Activated T-cell treated with anti-CD3 and anti-CD28 coated beads for 48 hours (primary cell): ENCODE results near the gene SCRN1.

Experiments used
- DNase-seq: peaks from one replicate; pipeline ENCODE4 v3.0.0-alpha.2; 2020; ENCODE audit warnings: low read depth

SCRN1 gene

DNA sequence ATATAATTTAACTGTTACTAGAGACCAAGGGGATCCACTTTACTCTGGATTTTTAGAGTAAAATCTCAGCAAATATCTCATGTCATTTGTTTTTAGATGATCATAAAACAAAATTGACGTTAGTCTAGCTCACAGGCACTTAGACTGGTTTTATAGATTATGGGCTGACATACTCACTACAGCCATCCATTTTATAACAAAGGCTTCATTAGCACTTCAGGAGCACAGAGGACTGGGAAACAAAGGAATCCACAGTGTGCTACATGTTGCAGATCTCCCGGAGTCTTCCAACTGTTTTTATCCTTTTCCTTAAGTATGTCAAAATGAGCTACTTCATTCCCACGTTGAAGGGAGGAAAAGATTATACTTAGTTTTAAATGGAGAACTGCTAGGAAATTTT lies 15.9 kb upstream of the SCRN1 start:
- no peak for DNase-seq

DNA sequence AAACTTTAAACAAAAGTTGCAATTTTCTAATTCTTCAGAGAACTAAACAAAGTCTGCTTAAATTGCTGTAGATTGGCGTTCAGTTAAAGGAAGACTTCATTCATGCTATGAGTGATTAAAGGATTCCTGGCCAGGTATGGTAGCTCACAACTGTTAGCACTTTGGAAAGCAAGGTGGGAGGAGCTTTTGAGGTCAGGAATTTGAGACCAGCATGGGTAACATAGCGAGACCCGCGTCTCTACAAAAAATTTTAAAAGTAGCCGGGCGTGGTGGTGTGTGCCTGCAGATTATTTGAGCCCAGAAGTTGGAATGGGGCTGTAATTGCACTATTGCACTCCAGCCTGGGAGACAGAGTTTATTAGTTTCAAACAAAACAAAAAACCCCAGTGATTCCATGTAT lies 13.5 kb upstream of the SCRN1 start:
- DNase-seq: no peak

DNA sequence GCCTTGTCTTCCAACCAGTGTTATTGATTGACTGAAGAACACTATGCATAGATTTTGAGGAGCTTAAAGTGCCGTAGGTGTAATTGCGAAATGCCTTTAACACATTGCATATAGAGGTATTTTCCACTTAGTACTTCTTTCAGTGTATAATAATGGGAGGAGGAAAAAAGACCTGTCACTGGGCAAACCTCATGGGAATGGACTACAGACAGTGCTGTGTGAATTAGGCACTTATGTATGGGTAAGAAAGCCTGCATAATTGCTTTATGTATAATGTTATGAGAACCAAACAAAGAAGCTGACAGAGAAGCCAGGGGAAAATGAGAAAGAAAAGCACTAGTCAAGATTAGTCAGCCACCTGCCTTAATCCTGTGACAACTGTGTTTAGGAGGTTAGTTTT lies 12.4 kb upstream of the SCRN1 start:
- DNase-seq: no peak

DNA sequence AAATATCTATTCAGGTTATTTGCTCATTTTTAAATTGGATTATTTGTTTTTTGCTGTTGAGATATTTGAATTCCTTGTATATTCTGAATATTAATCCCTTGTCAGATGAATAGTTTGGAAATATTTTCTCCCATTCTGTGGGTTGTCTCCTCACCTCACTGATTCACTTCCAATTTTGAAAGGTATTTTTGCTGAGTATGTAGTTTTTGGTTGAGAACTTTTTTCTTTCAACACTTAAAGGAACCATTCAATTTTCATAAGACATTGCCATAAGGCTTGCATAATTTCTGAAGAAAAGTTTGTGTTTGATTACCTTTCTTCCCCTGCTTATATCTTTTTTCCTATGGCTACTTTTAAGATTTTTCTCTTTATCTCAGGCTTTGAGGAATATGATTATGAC lies 8.9 kb upstream of the SCRN1 start:
- DNase-seq: no peak

DNA sequence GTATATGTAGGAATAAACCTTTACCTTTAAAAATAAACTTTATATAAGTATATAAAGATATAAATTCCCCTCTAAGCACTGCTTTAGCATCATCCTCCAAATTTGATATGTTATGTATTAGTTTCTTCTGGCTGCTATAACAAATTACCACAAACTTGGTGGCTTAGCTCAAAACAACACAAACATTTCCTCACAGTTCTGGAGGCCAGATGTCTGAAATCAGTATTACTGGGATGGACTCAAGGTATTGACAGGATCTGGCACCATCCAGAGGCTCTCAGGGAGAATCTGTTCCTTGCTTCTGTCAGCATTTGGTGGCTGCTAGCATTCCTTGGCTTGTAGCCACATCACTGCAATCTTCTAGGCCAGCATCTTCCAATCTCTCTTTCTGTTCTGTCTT lies 6.7 kb upstream of the SCRN1 start:
- DNase-seq: no peak

DNA sequence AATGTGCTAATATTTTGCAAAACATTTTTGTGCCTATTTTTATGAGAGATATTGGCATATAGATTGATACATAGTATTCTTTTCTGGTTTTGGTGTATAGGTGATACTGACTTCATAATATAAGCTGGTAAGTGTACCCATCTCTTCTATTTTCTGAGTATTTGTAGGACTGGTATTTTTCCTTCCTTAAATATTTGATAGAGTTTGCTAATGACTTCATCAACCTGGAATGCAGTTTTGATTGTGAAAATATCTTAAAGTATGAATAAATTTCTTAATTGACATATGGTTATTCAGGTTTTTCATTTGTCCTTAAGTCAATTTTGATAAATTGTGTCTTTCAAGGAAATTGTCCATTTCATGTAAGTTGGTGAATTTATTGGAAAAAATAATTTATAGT lies 6.1 kb upstream of the SCRN1 start:
- DNase-seq: no peak

DNA sequence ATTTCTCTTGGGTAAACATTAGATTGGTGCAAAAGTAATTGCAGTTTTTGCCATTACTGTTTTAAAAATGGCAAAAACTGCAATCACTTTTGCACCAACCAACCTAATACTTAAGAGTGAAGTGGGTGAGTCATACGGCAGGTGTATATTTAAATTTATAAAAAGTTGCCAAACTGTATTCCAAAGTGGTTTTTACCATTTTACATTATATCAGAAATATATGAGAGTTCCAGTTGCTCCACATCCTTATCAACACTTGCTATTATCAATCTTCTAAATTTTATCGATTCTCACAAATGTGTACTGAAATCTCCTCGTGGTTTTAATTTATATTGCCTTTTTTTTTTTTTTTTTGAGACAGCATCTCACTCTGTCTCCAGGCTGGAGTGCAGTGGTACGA lies 3.5 kb upstream of the SCRN1 start:
- DNase-seq: no peak

DNA sequence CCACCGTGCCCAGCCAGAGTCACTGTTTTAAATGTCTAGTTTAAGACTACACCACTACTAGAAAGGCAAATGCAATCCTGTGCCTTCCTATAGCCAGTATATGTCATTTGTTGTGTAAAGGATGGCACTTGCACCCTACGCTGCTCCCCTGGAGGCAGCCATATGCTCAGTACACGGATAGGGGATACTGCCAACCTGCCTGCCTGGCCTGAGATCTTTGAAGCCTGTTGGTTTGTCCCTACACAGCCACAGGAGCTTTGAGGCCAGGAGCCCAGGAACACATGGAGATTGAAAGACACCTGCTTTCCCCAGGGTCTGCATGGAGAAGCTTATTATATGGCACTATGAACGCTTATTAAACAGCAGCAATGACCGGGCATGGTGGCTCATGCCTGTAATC lies 2.3 kb upstream of the SCRN1 start:
- DNase-seq: no peak

DNA sequence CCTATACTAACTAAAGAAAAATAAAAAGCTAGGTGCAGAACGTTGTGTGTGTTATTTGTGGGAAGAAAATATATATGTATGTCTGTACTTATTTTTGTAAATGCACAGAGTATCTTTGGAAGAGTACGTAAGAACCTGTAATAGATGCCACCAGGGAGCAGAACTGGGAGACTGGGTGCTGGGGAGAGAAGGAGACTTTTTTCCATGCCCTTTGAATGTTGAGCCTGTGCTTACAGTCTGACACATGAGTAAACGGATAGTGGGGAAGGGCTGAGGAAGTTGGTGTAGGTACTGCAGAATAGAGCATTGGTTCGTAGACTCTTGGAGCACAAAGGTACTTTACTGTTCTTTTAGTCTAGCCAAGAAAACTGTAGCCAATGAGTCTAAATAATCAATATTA lies 1.3 kb upstream of the SCRN1 start:
- no peak for DNase-seq

DNA sequence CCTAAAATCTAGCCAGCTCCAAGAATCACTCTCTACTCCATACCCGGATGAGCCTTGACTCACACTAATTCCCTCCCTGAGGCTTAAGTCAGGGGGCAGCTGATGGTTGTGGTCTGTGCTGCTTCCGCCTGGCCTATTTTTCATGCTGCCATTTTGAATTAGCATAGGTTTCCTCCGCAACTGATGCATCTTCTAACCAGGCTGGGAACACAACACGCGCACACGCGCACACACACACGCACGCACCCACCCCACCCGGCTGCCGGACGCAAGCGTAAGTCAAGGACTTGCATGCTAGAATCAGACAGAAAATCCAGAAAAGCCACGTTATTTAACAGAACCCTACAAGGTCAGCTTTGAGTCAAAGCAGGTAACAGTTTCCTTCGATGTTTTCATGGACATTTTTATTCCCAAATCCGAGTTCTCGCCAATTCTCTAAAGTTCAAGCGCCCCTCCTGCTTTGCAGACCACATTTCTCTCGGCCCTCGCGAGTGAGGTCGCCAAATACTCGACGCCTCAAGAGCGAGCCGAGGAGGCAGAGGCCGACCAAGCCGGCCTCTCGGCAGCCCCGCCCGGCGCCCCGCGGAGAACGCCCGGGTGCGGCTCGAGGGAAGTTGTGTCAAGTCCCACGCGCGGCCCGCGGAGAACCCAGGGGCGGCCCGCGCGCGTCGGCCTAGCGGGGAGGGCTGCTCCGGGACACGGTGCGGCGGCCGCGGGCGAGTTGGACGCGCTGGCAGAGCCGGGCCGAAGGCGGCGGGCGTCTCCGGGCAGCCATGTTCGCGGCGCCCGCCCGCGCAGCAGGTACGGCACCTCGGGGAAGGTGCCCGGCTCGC lies 961 bp downstream of the SCRN1 start:
- peak; percentile 23 for DNase-seq

DNA sequence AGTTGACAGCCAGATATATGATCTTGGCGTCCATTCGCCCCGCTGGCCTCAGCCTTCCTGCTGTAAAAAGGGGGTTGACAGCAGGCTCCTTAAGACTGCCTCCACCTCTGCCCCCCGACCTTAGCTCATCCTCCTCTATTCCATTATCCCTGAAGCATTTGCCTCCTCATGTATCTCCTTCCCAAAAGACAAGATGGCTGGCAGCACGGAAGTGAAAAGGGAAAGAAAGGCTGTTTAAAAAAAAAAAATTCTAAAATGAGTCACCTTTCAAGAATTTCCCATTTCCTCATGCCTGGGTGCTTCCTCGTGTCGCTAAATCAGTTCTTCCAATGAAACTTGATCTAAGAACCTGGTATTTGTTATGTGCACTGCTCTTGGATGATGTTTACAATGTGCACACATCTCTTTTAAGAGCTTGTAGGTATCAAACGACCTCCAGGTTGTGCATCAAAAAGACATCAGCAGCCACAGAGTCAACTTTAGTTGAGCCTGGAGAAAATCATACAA lies 1.7 kb downstream of the SCRN1 start:
- no peak for DNase-seq

DNA sequence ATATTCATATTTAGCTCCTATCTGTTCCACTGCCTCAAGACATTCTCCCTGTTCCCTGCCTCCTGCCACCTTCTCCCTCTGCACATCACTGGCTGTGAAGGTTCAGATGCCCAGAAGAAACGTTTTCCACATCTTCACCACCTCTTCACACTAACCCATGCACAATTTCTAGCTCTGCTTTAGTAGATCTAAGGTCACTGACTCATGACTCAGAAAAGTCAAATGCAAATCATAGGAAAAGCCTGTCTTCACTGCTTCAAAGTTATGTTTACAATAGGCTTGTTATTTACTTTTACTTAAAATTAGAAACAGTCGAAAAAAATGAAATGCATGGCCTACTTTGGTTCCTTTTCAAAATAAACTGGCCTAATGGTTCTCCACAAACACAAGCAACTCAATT lies 2.5 kb downstream of the SCRN1 start:
- no peak for DNase-seq

DNA sequence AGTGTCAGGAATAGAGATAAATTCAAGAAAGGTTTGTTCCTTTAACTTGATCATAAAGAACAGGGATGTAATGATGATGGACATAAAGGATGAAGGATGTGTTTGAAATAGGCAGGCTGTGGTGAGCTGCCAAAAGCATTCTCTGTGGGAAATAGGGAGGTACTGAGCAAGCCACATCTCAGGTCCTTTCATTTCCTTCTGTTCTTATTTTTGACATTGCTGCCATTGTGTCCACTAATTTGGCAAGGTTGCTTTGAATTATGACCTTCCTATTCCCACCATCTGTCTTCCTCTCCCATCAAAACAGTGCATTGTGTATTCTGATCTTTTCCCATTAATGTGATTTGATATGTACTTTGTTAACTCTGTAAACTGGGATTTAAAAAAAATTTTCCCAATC lies 9.4 kb downstream of the SCRN1 start:
- DNase-seq: no peak

DNA sequence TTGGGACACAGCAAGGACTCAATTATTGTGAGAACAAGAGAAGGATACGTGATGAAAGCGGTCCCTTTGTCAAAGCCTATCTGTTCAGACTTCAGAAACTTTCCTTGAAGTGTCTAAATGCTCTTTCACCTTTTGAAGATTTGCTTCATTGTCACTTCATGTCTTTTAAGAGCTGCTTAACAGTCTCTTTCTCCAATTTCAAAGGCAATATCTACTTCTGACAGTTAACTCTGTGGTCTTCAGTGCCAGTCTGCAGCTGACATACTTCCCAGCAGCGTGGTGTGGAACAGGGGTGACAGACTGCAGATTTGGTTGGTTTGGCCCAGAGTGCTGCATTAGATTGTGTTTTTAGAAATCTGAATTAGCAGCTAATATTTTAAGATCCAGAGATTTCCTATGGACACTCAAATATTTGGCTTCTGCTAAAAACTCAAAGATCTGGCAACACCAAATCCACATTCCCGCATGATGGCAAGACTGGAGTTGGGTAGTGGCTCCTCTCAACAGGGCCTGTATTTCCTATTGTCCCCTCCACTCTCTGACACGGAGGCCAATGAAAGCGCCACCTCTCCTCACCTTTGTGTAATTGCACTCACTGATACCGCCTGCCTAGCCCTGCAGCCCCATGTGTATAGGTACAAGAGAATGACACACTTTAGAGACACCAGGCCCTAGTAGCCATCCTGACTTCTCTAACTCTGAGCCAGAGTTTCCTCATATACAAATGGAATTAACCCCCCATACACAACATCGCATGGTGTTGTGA lies 11.5 kb downstream of the SCRN1 start:
- no peak for DNase-seq

DNA sequence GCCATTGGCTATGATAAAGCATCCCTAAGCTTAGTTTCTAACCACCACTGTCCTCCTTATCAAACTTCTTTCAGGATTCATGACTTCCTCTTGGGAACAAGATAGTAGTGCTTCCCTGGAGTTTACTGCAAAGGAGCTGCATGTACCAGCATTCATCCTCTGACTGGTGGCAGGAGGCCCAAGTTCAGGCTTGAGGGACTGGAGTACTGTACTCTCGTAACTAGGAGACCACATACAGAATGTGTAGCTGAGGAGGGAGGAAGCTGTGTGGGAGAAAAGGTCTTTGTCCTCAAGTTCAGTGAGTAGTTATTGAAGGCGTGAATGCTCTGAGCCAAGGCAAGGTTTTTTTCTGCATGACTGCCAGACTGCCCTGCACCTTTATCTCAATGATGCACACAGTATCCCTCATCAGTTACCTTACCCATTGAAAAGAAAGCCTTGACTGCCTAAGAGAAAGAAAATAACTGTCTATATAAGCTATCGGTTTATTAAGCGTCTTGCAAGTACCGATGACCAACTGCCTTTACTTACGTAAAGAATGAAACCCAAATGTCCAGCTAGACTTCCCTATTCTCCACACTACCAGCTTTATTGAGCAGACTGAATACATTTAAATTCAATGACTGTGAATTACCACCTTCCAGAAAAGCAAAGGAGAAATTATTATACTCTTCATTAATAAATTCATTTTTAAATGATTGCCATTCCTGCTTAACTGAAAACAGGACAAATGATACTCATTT lies 12.8 kb downstream of the SCRN1 start:
- no peak for DNase-seq

DNA sequence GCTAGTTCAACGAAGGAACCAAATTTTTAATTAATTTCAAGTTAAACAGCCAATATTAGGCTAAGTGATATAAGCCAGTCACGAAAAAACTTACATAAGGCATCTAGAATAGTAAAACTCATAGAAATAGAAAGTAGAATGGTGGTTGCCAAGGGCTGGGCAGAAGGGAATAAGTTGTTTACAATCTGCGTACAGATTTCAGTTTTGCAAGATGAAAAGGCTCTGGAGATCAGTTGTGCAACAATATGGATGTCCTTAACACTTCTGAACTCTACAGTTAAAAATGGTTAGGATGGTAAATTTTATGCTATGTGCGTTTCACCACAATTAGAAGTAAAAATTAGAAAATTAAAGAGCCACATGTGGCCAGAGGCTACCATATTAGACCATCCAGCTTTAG lies 13.3 kb downstream of the SCRN1 start:
- no peak for DNase-seq

DNA sequence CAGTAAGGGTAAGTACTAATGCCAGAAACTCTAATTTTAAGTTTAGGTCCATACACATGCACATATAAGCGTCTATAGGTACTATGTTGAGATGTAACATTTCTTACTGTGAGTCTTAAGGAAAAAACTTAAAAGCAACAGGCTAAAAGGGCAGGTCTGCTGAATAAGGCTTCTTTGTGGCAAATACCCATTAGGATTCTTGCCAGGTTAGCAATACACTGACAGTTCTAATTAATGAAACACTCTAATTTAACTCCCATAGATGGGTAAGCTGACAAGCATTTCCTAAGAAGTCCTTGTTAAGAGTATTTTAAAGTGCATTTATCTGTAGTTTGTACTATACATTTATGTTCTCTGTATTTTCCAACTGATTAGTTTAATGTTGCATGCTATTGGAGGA lies 14.0 kb downstream of the SCRN1 start:
- DNase-seq: no peak

DNA sequence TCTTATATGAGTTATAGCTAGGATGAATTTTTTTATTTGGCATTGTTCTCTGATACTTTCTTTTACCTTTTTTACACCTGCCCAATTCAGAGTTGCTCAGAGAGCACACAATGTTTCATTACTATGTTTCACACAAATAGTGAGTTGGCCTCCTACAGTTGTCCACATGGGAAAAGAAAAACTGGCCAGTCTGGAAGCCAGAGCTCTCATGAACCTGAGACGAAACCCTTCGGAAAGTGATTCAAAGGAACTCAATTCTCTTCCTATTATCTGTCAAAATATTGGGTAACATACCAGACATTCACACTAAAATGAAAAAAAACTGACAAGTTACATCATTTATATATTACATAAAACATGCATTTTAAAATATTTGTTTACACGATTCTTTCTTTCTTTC lies 15.3 kb downstream of the SCRN1 start:
- DNase-seq: no peak

DNA sequence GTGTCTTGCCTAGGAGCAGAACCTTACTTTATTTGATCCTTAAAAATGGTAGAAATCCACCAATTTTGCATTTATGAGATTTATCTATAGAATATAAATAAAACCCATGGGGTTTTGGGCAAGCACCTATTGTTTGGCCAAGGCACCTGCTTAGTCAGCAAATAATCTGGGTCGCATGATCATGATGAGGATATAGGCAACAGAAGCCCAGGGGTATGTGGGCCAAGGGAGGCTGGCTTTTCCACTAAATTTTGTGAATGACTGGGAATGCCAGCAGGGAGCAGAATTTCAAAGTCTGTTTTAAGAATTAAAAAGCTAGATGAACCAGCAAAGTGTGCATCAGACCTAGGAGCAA lies 17.3 kb downstream of the SCRN1 start:
- no peak for DNase-seq

DNA sequence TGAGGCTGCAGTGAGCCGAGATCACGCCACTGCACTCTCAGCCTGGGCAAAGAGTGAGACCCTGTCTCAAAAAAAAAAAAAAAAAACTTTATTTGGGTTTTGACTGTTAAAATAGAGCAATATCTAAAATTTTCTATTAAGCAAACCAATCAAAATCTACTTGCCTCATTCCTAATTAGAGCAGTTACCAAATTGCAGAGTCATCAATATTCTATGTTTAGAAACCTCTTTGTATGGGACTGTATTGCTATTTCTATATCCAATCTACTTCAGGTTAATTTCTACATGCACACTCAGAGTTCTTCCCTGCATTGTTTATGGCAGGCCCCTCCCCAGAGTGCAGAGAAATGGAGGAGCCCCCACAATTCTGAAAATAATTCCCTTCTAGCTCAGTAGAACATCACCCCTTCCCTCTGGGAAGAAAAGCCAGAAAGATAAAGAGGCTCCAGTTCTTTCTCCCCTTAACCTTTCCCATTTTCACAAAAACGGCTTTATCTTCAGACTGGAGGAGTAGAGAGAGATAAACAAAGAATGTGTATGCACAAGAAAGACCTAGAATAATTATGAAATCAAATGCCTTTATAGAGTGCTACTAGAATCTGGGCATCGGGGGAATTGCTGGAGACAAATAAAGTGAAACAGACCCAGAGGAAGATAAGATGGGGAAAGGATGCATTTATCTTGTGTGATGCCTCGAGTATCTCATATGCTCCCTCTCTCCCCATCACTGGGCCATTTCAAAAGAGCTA lies 17.9 kb downstream of the SCRN1 start:
- DNase-seq: no peak

DNA sequence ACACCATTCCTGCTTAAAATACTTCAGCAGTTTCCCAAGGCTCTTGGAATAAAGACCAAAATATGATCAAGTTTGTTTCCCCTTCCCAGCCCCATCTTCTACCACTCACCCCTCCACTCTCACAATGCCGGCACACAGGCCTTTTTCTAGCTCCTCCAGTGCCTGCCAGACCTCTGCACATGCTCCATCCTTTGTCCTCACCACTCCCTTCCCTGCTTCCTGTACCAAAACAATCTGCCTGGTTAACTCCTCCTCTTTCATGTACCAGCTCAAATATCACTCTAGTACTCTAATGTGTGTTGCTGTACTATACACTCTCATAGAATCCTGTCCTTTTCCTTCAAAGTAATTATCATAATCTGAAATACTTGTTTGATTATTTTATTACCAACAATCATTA lies 19.4 kb downstream of the SCRN1 start:
- DNase-seq: no peak

DNA sequence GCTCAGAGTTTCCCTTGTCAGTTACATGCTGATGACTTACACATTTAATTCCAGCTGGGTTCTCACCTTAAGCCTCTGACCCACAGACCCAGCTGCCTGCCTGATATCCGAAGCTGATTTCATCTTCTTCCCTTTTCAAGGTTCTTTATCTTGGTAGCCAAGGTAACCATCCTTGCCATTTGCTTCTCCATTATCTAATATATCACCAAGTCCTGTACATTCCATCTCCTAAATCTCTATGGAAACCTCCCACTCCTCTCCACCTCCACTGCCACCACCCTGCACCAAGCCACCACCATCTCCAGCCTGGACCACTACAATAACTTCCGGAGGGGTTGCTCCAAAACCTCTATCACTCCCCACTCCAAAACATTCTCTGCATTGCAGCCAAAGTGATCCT lies 19.9 kb downstream of the SCRN1 start:
- no peak for DNase-seq
